HG03196 (cell line): Measurements from ENCODE around the gene GPX6.
"Not testable (repeated sequence)": the region's sequence is repeated elsewhere in the genome, so short reads cannot be mapped to it uniquely, and the experiment has no call there.

Experiments
- ATAC-seq: cut with Tn5 transposase; IDR thresholded peaks from one replicate; pipeline ENCODE4 v1.9.1; 2021; ENCODE audit not compliant: unreplicated experiment

Gene GPX6

GRCh38 chr6:28515676-28516075 is at the start of gene GPX6:
TSS of gene GPX6 (minus strand) at chr6:28515793. CDS start at chr6:28515743, 50 bp downstream.
- ATAC-seq, result no peak

- ATAC-seq, result no peak
These were observed 48.0 kb upstream of the GPX6 start for GRCh38 chr6:28563430-28564095.

GRCh38 chr6:28558629-28559028 is 43.0 kb upstream of the GPX6 start:
- ATAC-seq, result no peak

GRCh38 chr6:28555136-28555535 is 39.5 kb upstream of the GPX6 start:
- ATAC-seq, result no peak

- no peak for ATAC-seq
These were observed 38.6 kb upstream of the GPX6 start for GRCh38 chr6:28553986-28554881.

GRCh38 chr6:28553384-28553985 is 37.9 kb upstream of the GPX6 start:
- no peak for ATAC-seq

GRCh38 chr6:28551891-28552666 is 36.5 kb upstream of the GPX6 start:
- ATAC-seq, result no peak

- not testable (repeated sequence) for ATAC-seq
These were observed 31.4 kb upstream of the GPX6 start for GRCh38 chr6:28547003-28547402.

GRCh38 chr6:28545955-28546354 is 30.4 kb upstream of the GPX6 start:
- no peak for ATAC-seq

- no peak for ATAC-seq
These were observed 28.3 kb upstream of the GPX6 start for GRCh38 chr6:28543651-28544610.

GRCh38 chr6:28542440-28543296 is 27.1 kb upstream of the GPX6 start:
- ATAC-seq, result peak; percentile 55

GRCh38 chr6:28541996-28542395 is 26.4 kb upstream of the GPX6 start:
- no peak for ATAC-seq

- ATAC-seq, result no peak
These were observed 22.0 kb upstream of the GPX6 start for GRCh38 chr6:28537509-28538140.

GRCh38 chr6:28537065-28537464 is 21.5 kb upstream of the GPX6 start:
- ATAC-seq, result no peak

GRCh38 chr6:28534875-28535274 is 19.3 kb upstream of the GPX6 start:
- no peak for ATAC-seq

- ATAC-seq, result no peak
These were observed 18.7 kb upstream of the GPX6 start for GRCh38 chr6:28534306-28534705.

- no peak for ATAC-seq
These were observed 16.0 kb upstream of the GPX6 start for GRCh38 chr6:28531479-28532128.

GRCh38 chr6:28530777-28531176 is 15.2 kb upstream of the GPX6 start:
- no peak for ATAC-seq
